IMR-90 (cell line): ENCODE data around the gene KRTAP4-3. TPM values are rescaled to one million over a fixed set of nuclear protein-coding genes. Genes with fewer than 3 reads are reported as not detected.
A peak's percentile ranks its signal among the peaks of the same experiment; 100 is the strongest.

Experiments used
- ATAC-seq: fragments of 200-7000 bp; cut with Tn5 transposase; 2 replicates; pipeline ENCODE4 v1.9.1; 2020; ENCODE audit warnings: low read depth, mild to moderate bottlenecking, moderate library complexity
- BruUV-seq: library from RNA; stranded (reverse); fragments of 400-500 nt; replicated peaks from 2 replicates; lab custom pipeline; 2021; lab: Mats Ljungman, UMichigan
- CTCF ChIA-PET: fragments of 300-600 bp; formaldehyde crosslinking; extraction: SDS; loops from one replicate; lab custom pipeline; 2021; ENCODE audit warnings: antibody characterized with exemption; lab: Yijun Ruan, JAX
- POLR2A ChIA-PET: fragments of 300-600 bp; sonication (Branson Sonifier 250); formaldehyde crosslinking; loops from one replicate; lab custom pipeline; 2022; ENCODE audit warnings: antibody characterized with exemption; ENCODE audit not compliant: unreplicated experiment; lab: Charles Lee
- DNase-seq: peaks from one replicate; pipeline ENCODE4 v3.0.0; 2013
- H2AFZ ChIP-seq: replicated peaks from 2 replicates; pipeline ENCODE3; 2013; ENCODE audit warnings: low read length, mild to moderate bottlenecking; ENCODE audit not compliant: poor library complexity
- H2AK5ac ChIP-seq: 2 replicates; pipeline ENCODE4 v1.6.1; 2013; ENCODE audit warnings: low read depth, low read length, inconsistent platforms
- H2AK9ac ChIP-seq: replicated peaks from 2 replicates; pipeline ENCODE3; 2013; ENCODE audit warnings: mild to moderate bottlenecking, low read depth, low read length, moderate library complexity; ENCODE audit not compliant: poor library complexity
- H2BK120ac ChIP-seq: 2 replicates; pipeline ENCODE4 v1.6.1; 2013; ENCODE audit warnings: low read depth, low read length, inconsistent platforms
- H2BK15ac ChIP-seq: 3 replicates; pipeline ENCODE4 v1.6.1; 2013; ENCODE audit warnings: low read depth, low read length, inconsistent platforms
- H2BK20ac ChIP-seq: 2 replicates; pipeline ENCODE4 v1.6.1; 2013; ENCODE audit warnings: low read depth, mild to moderate bottlenecking, inconsistent platforms, low read length, moderate library complexity
- H2BK5ac ChIP-seq: 2 replicates; pipeline ENCODE4 v1.6.1; 2013; ENCODE audit warnings: mild to moderate bottlenecking, low read depth, low read length, inconsistent platforms; ENCODE audit not compliant: poor library complexity, severe bottlenecking
- H3K14ac ChIP-seq: replicated peaks from 2 replicates; pipeline ENCODE4 v1.6.1; 2013; ENCODE audit warnings: low read depth, low read length, inconsistent platforms
- H3K18ac ChIP-seq: 2 replicates; pipeline ENCODE4 v1.6.1; 2013; ENCODE audit warnings: low read depth, low read length, control low read depth
- H3K23ac ChIP-seq: 2 replicates; pipeline ENCODE4 v1.6.1; 2013; ENCODE audit warnings: low read depth, low read length, inconsistent platforms
- H3K27ac ChIP-seq: 2 replicates; pipeline ENCODE4 v1.5.1; 2013; ENCODE audit warnings: mild to moderate bottlenecking, control low read depth, low read length; ENCODE audit not compliant: insufficient read depth
- H3K27me3 ChIP-seq: 2 replicates; pipeline ENCODE4 v1.6.1; 2013; ENCODE audit warnings: low read length; ENCODE audit not compliant: control insufficient read depth, insufficient read depth
- H3K36me3 ChIP-seq: 2 replicates; pipeline ENCODE4 v1.6.1; 2013; ENCODE audit warnings: low read length, mixed read lengths; ENCODE audit not compliant: control insufficient read depth, insufficient read depth
- H3K4ac ChIP-seq: 2 replicates; pipeline ENCODE4 v1.6.1; 2013; ENCODE audit warnings: low read depth, low read length, inconsistent platforms
- H3K4me1 ChIP-seq: 2 replicates; pipeline ENCODE4 v1.6.1; 2013; ENCODE audit warnings: low read length, mixed read lengths; ENCODE audit not compliant: control insufficient read depth, insufficient read depth
- H3K4me2 ChIP-seq: 2 replicates; pipeline ENCODE4 v1.6.1; 2013; ENCODE audit warnings: low read depth, mild to moderate bottlenecking, control low read depth, low read length, moderate library complexity
- H3K4me3 ChIP-seq: 2 replicates; pipeline ENCODE4 v1.5.1; 2013; ENCODE audit warnings: low read depth, mild to moderate bottlenecking, control low read depth, low read length, moderate library complexity; ENCODE audit not compliant: insufficient read depth
- H3K56ac ChIP-seq: 2 replicates; pipeline ENCODE4 v1.6.1; 2013; ENCODE audit warnings: low read length, inconsistent platforms; ENCODE audit not compliant: insufficient read depth; ENCODE audit errors: extremely low read depth
- H3K79me1 ChIP-seq, 2 experiments: 2 replicates each; pipeline ENCODE4 v1.6.1; 2013; ENCODE audit warnings: low read length in 2 of 2, inconsistent platforms in 1 of 2, low read depth in 1 of 2
- H3K9ac ChIP-seq: 2 replicates; pipeline ENCODE4 v1.6.1; 2013; ENCODE audit warnings: low read depth, low read length, control low read depth
- H3K9me1 ChIP-seq: 2 replicates; pipeline ENCODE4 v1.6.1; 2013; ENCODE audit warnings: low read length, inconsistent platforms; ENCODE audit not compliant: insufficient read depth
- H3K9me3 ChIP-seq: 2 replicates; pipeline ENCODE4 v1.6.1; 2013; ENCODE audit warnings: low read length; ENCODE audit not compliant: control insufficient read depth, insufficient read depth
- H4K20me1 ChIP-seq: 2 replicates; pipeline ENCODE4 v1.6.1; 2013; ENCODE audit warnings: low read length, inconsistent platforms; ENCODE audit not compliant: insufficient read depth
- H4K5ac ChIP-seq: 2 replicates; pipeline ENCODE4 v1.6.1; 2013; ENCODE audit warnings: mild to moderate bottlenecking, low read depth, low read length, control low read depth
- H4K8ac ChIP-seq, 2 experiments: 2 replicates each; pipeline ENCODE4 v1.6.1; 2013; ENCODE audit warnings: low read depth in 2 of 2, low read length in 2 of 2, control low read depth in 1 of 2, inconsistent platforms in 1 of 2
- H4K91ac ChIP-seq: 2 replicates; pipeline ENCODE4 v1.6.1; 2013; ENCODE audit warnings: low read depth, low read length, inconsistent platforms; ENCODE audit not compliant: insufficient read depth
- BHLHE40 ChIP-seq: fragments of 150-350 bp; IDR thresholded peaks from 2 replicates; pipeline ENCODE4 v1.6.1; 2016; ENCODE audit warnings: mild to moderate bottlenecking, low read depth, low read length
- CEBPB ChIP-seq: IDR thresholded peaks from 2 replicates; pipeline ENCODE4 v1.6.1; 2012; ENCODE audit warnings: low read depth, low read length, improper control_type of control experiment
- FOS ChIP-seq: fragments of 150-350 bp; IDR thresholded peaks from 2 replicates; pipeline ENCODE4 v1.6.1; 2016; ENCODE audit warnings: low read depth, low read length
- NFE2L2 ChIP-seq: fragments of 150-350 bp; IDR thresholded peaks from 2 replicates; pipeline ENCODE4 v1.6.1; 2016; ENCODE audit warnings: low read depth, mild to moderate bottlenecking, low read length
- WGBS, 2 experiments: methylation state at CpG; one replicate each; pipeline versions ENCODE4 v1.1.5 to v1.1.7; 2013; ENCODE audit warnings: missing lambda C conversion rate in 2 of 2; ENCODE audit not compliant: insufficient read length in 1 of 2; ENCODE audit errors: extremely low coverage in 2 of 2; 5-methylcytosine and 5-hydroxymethylcytosine counted together
- dilution Hi-C: fragments of 300-500 bp; cut with HindIII; formaldehyde crosslinking; loops from one replicate; pipeline ENCODE4 v1.14.3; 2018; ENCODE audit warnings: low sequenced_read_pairs; ENCODE audit not compliant: unreplicated experiment
- in situ Hi-C: fragments of 300-500 bp; cut with MboI; formaldehyde crosslinking; loops from 3 replicates; pipeline ENCODE4 v1.14.3; 2019; ENCODE audit warnings: low sequenced_read_pairs, inconsistent platforms, mixed read lengths
- intact Hi-C: fragments of 100-400 bp; cut with micrococcal nuclease; formaldehyde crosslinking; loops from 2 replicates; pipeline ENCODE4 v1.10.0; 2022
- polyA plus RNA-seq, 3 experiments: library from polyadenylated mRNA; depleted of rRNA; stranded (reverse); fragments of >200 nt; gene quantifications; 2 replicates each; pipeline ENCODE4 v1.2.3, GENCODE V29; 2012; ENCODE audit warnings: low replicate concordance in 1 of 3
- total RNA-seq: library from RNA; depleted of rRNA; stranded (reverse); fragments of >200 nt; gene quantifications from 2 replicates; pipeline ENCODE4 v1.2.3, GENCODE V29; 2012

The KRTAP4-3 gene
- total and polyA plus RNA-seq, 2 of the 4 experiments (the other 2 are of a cell fraction), result not detected

DNA sequence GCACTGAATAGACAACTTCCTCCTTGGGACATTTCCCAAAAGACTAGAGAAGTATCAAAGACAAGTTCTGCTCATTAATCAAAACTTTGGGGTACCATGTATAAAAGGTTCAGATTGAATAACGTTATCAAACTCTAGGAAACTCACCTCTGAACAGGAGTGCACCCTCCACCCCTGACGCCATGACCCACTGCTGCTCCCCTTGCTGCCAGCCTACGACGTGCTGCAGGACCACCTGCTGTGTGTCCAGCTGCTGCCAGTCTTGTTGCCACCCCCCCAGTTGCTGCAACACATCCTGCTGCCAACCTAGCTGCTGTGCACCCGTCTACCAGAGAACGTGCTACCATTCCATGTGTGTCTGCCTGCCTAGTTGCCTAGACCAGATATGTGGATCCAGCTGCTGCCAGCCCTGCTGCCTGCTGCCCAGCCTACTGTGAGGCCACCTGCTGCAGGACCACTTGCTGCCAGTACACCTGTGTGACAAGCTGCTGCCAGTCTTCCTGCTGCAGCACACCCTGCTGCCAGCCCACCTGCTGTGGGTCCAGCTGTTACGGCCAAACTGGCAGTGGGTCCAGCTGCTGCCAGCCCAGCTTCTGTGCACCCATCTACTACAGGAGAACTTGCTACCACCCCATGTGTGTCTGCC lies 44.6 kb upstream of the KRTAP4-3 start (continued):
- TF ChIP-seq CEBPB, result no peak

DNA sequence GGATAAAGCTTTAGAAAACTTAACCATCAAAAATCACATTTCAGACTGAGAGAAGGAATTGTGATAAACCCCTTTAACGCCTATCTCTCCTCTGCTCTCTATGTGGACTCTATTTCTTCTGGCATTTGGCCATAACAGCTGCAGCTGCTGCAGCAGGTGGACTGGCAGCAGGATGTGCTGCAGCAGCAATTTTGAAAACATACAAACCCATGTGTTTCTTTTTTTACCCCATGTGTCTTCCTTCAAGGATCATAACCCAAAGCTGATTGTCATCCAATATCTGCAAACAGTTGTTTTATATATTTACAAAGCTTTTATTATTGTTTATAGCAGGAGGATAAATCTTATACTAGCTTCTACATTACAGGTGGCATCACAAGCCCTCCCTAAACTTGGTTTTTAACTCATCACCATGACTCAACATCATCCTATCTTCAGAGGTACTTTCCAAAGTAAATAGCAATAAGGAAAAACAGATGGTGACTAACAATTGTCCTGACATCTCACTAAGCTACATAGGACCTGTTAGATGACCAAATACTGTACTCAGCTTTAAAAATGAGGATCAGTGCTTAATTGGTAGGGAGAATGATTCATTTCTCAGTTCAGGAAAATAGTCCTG lies 43.9 kb upstream of the KRTAP4-3 start:
- intact Hi-C loops (no loop called here), dilution Hi-C loops (no loop called here), in situ Hi-C loops (no loop called here)
- POLR2A ChIA-PET, result no interaction called here
- no peak overlapping the region for H3K4me2 ChIP-seq
- no peak overlapping the region for H2BK20ac ChIP-seq
- H3K4me3 ChIP-seq, result no peak overlapping the region
- no peak overlapping the region for H2AFZ ChIP-seq
- no peak overlapping the region for H2BK15ac ChIP-seq
- H3K4ac ChIP-seq, result no peak overlapping the region
- H3K4me1 ChIP-seq, result no peaks in the 10 kb centered on the region
- DNase-seq, result peak; percentile 73
- H3K56ac ChIP-seq, result no peak overlapping the region
- H3K79me1 ChIP-seq, result no peaks in the 10 kb centered on the region
- no peak overlapping the region for H4K5ac ChIP-seq
- no peak overlapping the region for H3K14ac ChIP-seq
- H3K18ac ChIP-seq, result no peak overlapping the region
- H3K23ac ChIP-seq, result no peak overlapping the region
- H3K9me1 ChIP-seq, result peaks cover 7% of the 10 kb centered on the region; the same call in 1 of the 2 replicates
- H3K27ac ChIP-seq, result no peak overlapping the region
- no peak overlapping the region for H2AK9ac ChIP-seq
- no peak overlapping the region for H3K9ac ChIP-seq
- no peak overlapping the region for H4K8ac ChIP-seq
- 11% methylated on average over 1 of the region's 1 CpG; no CpG with 5 or more reads in 1 of the 2 experiments for WGBS, 2 experiments
- CTCF ChIA-PET, result interaction anchor here (1.2 kb wide), 1 partner anchor 337 kb away, joined by 3 read pairs; no protein-coding TSS in a partner anchor
- H2AK5ac ChIP-seq, result no peak overlapping the region
- no peaks in the 10 kb centered on the region for H3K36me3 ChIP-seq
- TF ChIP-seq NFE2L2 (peak; percentile 67; the same call in 1 of the 2 replicates), BHLHE40 (no peak), FOS (0 out of 2 replicates have a peak, but pooled peaks have one; percentile 19)
- no peak overlapping the region for H4K91ac ChIP-seq
- BruUV-seq, result no TSS peak
- H3K27me3 ChIP-seq, result peaks cover 4% of the 10 kb centered on the region; the same call in 1 of the 2 replicates
- ATAC-seq, result no peak
- no peaks in the 10 kb centered on the region for H4K20me1 ChIP-seq
- H2BK120ac ChIP-seq, result no peak overlapping the region
- no peaks in the 10 kb centered on the region for H3K9me3 ChIP-seq
- no peak overlapping the region for H2BK5ac ChIP-seq
